Peyer's patch (tissue), 4 donors: Measurements from ENCODE around the gene SPG11.

ENCODE experiments used
- CTCF ChIP-seq, 6 experiments: fragments of 450-650 bp in 4 of 6; fragments of 200-600 bp in 2 of 6; sonication (generic) in 1 of 6; IDR thresholded peaks; one replicate each; pipeline ENCODE4 v1.5.1; 2017 to 2019; ENCODE audit warnings: antibody characterized with exemption in 6 of 6, mild to moderate bottlenecking in 3 of 6, moderate library complexity in 1 of 6
- POLR2A ChIP-seq, 2 donors: fragments of 450-650 bp; IDR thresholded peaks; one replicate each; pipeline ENCODE4 v1.5.1; 2017; ENCODE audit warnings: antibody characterized with exemption in 2 of 2, mild to moderate bottlenecking in 2 of 2, moderate library complexity in 2 of 2

GRCh38 chr15:44545913-44546802 is 117.3 kb downstream of the SPG11 start:
- TF ChIP-seq CTCF (IDR thresholded peaks at IDR 0.05): peak in 3 of 6 experiments; percentile 4 to 12 (median 6)
- no peak for TF ChIP-seq POLR2A (IDR thresholded peaks at IDR 0.05)
